ENCODE results near the gene S1PR4. TPM values are rescaled to one million over a fixed set of nuclear protein-coding genes. Genes with fewer than 3 reads are reported as not detected.
A peak's percentile ranks its signal among the peaks of the same experiment; 100 is the strongest.

Gene S1PR4
- total RNA-seq, 1 experiment from 2014 or later = 0.28 TPM

DNA sequence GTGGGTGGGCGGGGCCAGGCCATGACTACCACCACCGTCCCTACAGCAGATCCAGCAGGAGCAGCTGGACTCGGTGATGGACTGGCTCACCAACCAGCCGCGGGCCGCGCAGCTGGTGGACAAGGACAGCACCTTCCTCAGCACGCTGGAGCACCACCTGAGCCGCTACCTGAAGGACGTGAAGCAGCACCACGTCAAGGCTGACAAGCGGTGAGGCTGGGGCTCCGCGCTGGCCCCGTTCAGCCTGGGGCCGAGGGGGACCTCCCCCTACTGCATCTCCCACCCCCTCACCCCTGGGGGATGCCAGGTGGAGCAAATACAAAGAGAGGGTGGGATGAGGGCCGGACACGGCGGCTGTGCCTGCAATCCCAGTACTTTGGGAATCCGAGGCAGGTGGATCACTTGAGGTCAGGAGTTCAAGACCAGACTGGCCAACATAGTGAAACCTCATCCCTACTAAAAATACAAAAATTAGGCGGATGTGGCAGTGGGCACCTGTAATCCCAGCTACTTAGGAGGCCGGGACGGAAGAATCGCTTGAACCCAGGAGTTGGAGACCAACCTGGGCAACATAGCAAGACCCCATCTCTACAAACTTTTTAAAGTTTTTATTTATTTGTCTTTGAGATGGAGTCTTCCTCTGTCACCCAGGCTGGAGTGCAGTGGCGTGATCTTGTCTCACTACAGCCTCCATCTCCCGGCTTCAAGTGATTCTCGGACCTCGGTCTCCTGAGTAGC is 27.8 kb downstream of the S1PR4 start (continued):
- TF ChIP-seq, protein P1, sequence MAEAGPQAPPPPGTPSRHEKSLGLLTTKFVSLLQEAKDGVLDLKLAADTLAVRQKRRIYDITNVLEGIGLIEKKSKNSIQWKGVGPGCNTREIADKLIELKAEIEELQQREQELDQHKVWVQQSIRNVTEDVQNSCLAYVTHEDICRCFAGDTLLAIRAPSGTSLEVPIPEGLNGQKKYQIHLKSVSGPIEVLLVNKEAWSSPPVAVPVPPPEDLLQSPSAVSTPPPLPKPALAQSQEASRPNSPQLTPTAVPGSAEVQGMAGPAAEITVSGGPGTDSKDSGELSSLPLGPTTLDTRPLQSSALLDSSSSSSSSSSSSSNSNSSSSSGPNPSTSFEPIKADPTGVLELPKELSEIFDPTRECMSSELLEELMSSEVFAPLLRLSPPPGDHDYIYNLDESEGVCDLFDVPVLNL (CRISPR knock-in tag; IDR thresholded peaks at IDR 0.05; ENCODE audit: borderline replicate concordance, low read depth) = no peak
- TF ChIP-seq, protein P2, sequence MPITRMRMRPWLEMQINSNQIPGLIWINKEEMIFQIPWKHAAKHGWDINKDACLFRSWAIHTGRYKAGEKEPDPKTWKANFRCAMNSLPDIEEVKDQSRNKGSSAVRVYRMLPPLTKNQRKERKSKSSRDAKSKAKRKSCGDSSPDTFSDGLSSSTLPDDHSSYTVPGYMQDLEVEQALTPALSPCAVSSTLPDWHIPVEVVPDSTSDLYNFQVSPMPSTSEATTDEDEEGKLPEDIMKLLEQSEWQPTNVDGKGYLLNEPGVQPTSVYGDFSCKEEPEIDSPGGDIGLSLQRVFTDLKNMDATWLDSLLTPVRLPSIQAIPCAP (CRISPR knock-in tag; IDR thresholded peaks at IDR 0.05) = no peak

DNA sequence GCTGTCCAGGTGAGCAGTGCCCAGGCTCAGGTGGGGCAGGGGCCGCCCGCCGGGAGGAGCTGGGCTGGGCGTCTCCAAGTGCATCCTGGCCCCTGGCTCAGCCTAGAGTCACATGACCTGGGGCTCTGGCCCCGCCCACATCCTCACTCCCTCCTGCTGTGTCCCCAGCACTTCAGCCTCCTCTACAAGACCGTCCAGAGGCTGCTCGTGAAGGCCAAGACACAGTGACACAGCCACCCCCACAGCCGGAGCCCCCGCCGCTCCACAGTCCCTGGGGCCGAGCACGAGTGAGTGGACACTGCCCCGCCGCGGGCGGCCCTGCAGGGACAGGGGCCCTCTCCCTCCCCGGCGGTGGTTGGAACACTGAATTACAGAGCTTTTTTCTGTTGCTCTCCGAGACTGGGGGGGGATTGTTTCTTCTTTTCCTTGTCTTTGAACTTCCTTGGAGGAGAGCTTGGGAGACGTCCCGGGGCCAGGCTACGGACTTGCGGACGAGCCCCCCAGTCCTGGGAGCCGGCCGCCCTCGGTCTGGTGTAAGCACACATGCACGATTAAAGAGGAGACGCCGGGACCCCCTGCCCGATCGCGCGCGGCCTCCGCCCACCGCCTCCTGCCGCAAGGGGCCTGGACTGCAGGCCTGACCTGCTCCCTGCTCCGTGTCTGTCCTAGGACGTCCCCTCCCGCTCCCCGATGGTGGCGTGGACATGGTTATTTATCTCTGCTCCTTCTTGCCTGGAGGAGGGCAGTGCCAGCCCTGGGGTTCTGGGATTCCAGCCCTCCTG is 29.1 kb downstream of the S1PR4 start:
- Mint-ChIP-seq H3K36me3 (peaks cover 5% of the 10 kb centered on the region), H3K9me3 (no peaks in the 10 kb centered on the region), H3K4me1 (peaks cover 3% of the 10 kb centered on the region; the same call in 1 of the 2 replicates), H3K27ac (no peak overlapping the region), H3K27me3 (ENCODE audit: low read depth) (no peaks in the 10 kb centered on the region), H3K4me3 (no peak overlapping the region)
- ChIA-PET POLR2A (no interaction called here), CTCF (interaction anchor here (0.6 to 0.8 kb wide), 2 partner anchors 68 to 99 kb away, joined by 3 to 4 read pairs; no protein-coding TSS in a partner anchor)
- TF ChIP-seq, protein P3, sequence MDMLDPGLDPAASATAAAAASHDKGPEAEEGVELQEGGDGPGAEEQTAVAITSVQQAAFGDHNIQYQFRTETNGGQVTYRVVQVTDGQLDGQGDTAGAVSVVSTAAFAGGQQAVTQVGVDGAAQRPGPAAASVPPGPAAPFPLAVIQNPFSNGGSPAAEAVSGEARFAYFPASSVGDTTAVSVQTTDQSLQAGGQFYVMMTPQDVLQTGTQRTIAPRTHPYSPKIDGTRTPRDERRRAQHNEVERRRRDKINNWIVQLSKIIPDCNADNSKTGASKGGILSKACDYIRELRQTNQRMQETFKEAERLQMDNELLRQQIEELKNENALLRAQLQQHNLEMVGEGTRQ (CRISPR knock-in tag; IDR thresholded peaks at IDR 0.05) = peak; percentile 89
- TF ChIP-seq ZNF219 (CRISPR knock-in tag; IDR thresholded peaks at IDR 0.05; ENCODE audit: borderline replicate concordance) (no peak), KAT7 (CRISPR knock-in tag; IDR thresholded peaks at IDR 0.05; ENCODE audit: borderline replicate concordance) (no peak), NFATC4 (CRISPR knock-in tag; IDR thresholded peaks at IDR 0.05) (no peak), TEAD4 (CRISPR knock-in tag; IDR thresholded peaks at IDR 0.05) (no peak), FOXK1 (CRISPR knock-in tag; IDR thresholded peaks at IDR 0.05) (no peak)
- TF ChIP-seq, protein P4, sequence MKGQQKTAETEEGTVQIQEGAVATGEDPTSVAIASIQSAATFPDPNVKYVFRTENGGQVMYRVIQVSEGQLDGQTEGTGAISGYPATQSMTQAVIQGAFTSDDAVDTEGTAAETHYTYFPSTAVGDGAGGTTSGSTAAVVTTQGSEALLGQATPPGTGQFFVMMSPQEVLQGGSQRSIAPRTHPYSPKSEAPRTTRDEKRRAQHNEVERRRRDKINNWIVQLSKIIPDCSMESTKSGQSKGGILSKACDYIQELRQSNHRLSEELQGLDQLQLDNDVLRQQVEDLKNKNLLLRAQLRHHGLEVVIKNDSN (CRISPR knock-in tag; IDR thresholded peaks at IDR 0.05) = peak; percentile 89
- TF ChIP-seq, protein P5, sequence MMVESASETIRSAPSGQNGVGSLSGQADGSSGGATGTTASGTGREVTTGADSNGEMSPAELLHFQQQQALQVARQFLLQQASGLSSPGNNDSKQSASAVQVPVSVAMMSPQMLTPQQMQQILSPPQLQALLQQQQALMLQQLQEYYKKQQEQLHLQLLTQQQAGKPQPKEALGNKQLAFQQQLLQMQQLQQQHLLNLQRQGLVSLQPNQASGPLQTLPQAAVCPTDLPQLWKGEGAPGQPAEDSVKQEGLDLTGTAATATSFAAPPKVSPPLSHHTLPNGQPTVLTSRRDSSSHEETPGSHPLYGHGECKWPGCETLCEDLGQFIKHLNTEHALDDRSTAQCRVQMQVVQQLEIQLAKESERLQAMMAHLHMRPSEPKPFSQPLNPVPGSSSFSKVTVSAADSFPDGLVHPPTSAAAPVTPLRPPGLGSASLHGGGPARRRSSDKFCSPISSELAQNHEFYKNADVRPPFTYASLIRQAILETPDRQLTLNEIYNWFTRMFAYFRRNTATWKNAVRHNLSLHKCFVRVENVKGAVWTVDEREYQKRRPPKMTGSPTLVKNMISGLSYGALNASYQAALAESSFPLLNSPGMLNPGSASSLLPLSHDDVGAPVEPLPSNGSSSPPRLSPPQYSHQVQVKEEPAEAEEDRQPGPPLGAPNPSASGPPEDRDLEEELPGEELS (CRISPR knock-in tag; IDR thresholded peaks at IDR 0.05) = no peak
- TF ChIP-seq, protein P6, sequence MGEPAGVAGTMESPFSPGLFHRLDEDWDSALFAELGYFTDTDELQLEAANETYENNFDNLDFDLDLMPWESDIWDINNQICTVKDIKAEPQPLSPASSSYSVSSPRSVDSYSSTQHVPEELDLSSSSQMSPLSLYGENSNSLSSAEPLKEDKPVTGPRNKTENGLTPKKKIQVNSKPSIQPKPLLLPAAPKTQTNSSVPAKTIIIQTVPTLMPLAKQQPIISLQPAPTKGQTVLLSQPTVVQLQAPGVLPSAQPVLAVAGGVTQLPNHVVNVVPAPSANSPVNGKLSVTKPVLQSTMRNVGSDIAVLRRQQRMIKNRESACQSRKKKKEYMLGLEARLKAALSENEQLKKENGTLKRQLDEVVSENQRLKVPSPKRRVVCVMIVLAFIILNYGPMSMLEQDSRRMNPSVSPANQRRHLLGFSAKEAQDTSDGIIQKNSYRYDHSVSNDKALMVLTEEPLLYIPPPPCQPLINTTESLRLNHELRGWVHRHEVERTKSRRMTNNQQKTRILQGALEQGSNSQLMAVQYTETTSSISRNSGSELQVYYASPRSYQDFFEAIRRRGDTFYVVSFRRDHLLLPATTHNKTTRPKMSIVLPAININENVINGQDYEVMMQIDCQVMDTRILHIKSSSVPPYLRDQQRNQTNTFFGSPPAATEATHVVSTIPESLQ (CRISPR knock-in tag; IDR thresholded peaks at IDR 0.05) = no peak
- TF ChIP-seq, protein P7, sequence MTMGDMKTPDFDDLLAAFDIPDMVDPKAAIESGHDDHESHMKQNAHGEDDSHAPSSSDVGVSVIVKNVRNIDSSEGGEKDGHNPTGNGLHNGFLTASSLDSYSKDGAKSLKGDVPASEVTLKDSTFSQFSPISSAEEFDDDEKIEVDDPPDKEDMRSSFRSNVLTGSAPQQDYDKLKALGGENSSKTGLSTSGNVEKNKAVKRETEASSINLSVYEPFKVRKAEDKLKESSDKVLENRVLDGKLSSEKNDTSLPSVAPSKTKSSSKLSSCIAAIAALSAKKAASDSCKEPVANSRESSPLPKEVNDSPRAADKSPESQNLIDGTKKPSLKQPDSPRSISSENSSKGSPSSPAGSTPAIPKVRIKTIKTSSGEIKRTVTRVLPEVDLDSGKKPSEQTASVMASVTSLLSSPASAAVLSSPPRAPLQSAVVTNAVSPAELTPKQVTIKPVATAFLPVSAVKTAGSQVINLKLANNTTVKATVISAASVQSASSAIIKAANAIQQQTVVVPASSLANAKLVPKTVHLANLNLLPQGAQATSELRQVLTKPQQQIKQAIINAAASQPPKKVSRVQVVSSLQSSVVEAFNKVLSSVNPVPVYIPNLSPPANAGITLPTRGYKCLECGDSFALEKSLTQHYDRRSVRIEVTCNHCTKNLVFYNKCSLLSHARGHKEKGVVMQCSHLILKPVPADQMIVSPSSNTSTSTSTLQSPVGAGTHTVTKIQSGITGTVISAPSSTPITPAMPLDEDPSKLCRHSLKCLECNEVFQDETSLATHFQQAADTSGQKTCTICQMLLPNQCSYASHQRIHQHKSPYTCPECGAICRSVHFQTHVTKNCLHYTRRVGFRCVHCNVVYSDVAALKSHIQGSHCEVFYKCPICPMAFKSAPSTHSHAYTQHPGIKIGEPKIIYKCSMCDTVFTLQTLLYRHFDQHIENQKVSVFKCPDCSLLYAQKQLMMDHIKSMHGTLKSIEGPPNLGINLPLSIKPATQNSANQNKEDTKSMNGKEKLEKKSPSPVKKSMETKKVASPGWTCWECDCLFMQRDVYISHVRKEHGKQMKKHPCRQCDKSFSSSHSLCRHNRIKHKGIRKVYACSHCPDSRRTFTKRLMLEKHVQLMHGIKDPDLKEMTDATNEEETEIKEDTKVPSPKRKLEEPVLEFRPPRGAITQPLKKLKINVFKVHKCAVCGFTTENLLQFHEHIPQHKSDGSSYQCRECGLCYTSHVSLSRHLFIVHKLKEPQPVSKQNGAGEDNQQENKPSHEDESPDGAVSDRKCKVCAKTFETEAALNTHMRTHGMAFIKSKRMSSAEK (CRISPR knock-in tag; IDR thresholded peaks at IDR 0.05; ENCODE audit: borderline replicate concordance) = no peak
- TF ChIP-seq, protein P8, sequence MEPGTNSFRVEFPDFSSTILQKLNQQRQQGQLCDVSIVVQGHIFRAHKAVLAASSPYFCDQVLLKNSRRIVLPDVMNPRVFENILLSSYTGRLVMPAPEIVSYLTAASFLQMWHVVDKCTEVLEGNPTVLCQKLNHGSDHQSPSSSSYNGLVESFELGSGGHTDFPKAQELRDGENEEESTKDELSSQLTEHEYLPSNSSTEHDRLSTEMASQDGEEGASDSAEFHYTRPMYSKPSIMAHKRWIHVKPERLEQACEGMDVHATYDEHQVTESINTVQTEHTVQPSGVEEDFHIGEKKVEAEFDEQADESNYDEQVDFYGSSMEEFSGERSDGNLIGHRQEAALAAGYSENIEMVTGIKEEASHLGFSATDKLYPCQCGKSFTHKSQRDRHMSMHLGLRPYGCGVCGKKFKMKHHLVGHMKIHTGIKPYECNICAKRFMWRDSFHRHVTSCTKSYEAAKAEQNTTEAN (CRISPR knock-in tag; IDR thresholded peaks at IDR 0.05) = no peak
- ATAC-seq = peak; percentile 13; the same call in 1 of the 2 replicates
- DNase-seq (ENCODE audit: low spot score) = peak; percentile 62
